ENCODE results near the gene NGFR. TPM values are rescaled to one million over a fixed set of nuclear protein-coding genes. Genes with fewer than 3 reads are reported as not detected.

Gene NGFR
- total and polyA plus RNA-seq, 9 of the 15 experiments (the other 6 are each of a cell fraction or from before 2014, with no cell fraction given) = 0.07 to 0.23 (median 0.13) TPM; not detected in 4

DNA sequence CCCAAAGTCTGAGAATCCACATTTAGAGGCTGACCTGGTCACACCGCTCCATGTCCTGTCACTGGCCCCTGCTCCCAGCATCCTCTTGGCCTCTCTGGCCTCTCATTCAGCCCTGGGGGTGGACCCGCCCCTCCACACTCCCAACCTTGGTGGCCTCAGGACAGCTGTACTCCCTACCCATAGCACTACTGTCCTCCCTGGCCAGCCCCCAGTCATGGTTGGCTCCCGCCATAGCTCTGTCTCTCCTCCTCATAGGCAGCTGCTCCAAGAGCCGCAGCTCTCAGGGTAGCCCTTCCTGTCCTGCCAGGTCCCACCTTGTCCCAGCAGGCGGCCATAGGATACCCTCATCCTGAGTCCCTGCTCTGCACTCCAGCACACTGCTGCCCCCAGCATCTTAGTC lies 42.4 kb upstream of the NGFR start (continued):
- TF ChIP-seq NONO (IDR thresholded peaks at IDR 0.05; ENCODE audit: low read depth in 2 of 2, low read length in 1 of 2) (no peak), POLR2B (IDR thresholded peaks at IDR 0.05; ENCODE audit: low read depth, partially characterized antibody) (no peak), PHB2 (IDR thresholded peaks at IDR 0.05; ENCODE audit: low read depth) (no peak), NCOA4 (IDR thresholded peaks at IDR 0.05; ENCODE audit: partially characterized antibody) (no peak)
- TF ChIP-seq, protein P1, sequence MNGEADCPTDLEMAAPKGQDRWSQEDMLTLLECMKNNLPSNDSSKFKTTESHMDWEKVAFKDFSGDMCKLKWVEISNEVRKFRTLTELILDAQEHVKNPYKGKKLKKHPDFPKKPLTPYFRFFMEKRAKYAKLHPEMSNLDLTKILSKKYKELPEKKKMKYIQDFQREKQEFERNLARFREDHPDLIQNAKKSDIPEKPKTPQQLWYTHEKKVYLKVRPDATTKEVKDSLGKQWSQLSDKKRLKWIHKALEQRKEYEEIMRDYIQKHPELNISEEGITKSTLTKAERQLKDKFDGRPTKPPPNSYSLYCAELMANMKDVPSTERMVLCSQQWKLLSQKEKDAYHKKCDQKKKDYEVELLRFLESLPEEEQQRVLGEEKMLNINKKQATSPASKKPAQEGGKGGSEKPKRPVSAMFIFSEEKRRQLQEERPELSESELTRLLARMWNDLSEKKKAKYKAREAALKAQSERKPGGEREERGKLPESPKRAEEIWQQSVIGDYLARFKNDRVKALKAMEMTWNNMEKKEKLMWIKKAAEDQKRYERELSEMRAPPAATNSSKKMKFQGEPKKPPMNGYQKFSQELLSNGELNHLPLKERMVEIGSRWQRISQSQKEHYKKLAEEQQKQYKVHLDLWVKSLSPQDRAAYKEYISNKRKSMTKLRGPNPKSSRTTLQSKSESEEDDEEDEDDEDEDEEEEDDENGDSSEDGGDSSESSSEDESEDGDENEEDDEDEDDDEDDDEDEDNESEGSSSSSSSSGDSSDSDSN (IDR thresholded peaks at IDR 0.05; ENCODE audit: borderline replicate concordance in 1 of 2, low read depth in 2 of 2, low read length in 2 of 2) = no peak

DNA sequence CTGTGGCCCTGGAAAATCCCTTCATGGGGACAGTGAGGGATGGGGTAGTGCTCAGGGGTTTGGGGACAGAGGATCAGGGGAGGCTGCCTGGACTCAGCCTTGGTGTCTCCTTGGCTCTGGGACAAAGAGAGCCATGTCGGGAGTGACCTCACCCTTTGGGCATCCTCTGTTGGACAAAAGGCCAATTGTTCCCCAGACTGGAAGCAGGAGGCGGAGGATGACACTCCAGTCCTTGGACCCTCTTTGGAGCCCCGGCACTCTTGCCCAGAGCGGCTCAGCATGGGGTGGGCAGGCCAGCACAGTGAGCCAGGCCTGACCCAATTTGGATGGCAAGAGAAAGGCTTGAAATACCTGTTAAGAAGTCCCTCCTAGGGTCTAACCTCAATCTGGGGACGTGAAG lies 41.0 kb upstream of the NGFR start:
- Histone ChIP-seq H3K27ac (ENCODE audit: extremely low read depth, low read depth, low read length) (no peak overlapping the region), H3K4me3 (no peak overlapping the region), H3K79me2 (ENCODE audit: control insufficient read depth, insufficient read depth, low read length) (no peaks in the 10 kb centered on the region), H3K4me1 (replicated peaks in 1 of 2; ENCODE audit: control insufficient read depth in 2 of 2, insufficient read depth in 2 of 2, low read length in 2 of 2) (peaks cover 4 to 5% of the 10 kb centered on the region in 2 experiments; a peak in 3 of 5 replicates), H3K4me2 (ENCODE audit: insufficient read depth, low read length) (no peak overlapping the region), H2AFZ (ENCODE audit: low read depth, low read length) (no peak overlapping the region), H3K9me3 (replicated peaks; ENCODE audit: control insufficient read depth, insufficient read depth, low read depth, low read length) (no peaks in the 10 kb centered on the region), H3K9ac (ENCODE audit: insufficient read depth in 1 of 2, low read depth in 2 of 2, low read length in 2 of 2) (no peak overlapping the region), H3K27me3 (ENCODE audit: control insufficient read depth in 2 of 2, insufficient read depth in 2 of 2, low read length in 2 of 2) (peaks cover 35 to 49% of the 10 kb centered on the region in 2 experiments), H4K20me1 (replicated peaks; ENCODE audit: control insufficient read depth, insufficient read depth, low read length) (no peaks in the 10 kb centered on the region), H3K9me1 (ENCODE audit: control insufficient read depth, insufficient read depth, low read length) (no peaks in the 10 kb centered on the region), H3K36me3 (ENCODE audit: control insufficient read depth, insufficient read depth, low read length) (no peaks in the 10 kb centered on the region)
- CTCF ChIA-PET (ENCODE audit: low intra/inter-chr PET ratio) = no interaction called here
- no TSS peak for BruUV-seq (replicated peaks)
- in situ Hi-C loops (cut with MboI) (no loop called here), intact Hi-C loops (cut with micrococcal nuclease) (no loop called here)
- DNase-seq (ENCODE audit: extremely low read depth in 1 of 4, low spot score in 3 of 4) = no peak
- WGBS (ENCODE audit: insufficient coverage, low coverage, missing lambda C conversion rate) = 0% methylated on average over 5 of the region's 5 CpGs
- ATAC-seq = no peak
- POLR2A ChIA-PET = interaction anchor here (0.9 to 1.3 kb wide), 4 partner anchors 11 to 29 kb away, joined by 3 to 5 read pairs (median 4); no protein-coding TSS in a partner anchor
- no peak for FAIRE-seq
- TF ChIP-seq PRPF4 (IDR thresholded peaks at IDR 0.05; ENCODE audit: insufficient read depth, low read depth, low read length, poor library complexity, severe bottlenecking) (no peak), ZNF57 (CRISPR knock-in tag; IDR thresholded peaks at IDR 0.05) (no peak), ZNF449 (CRISPR knock-in tag; IDR thresholded peaks at IDR 0.05) (no peak), RBM17 (IDR thresholded peaks at IDR 0.05; ENCODE audit: borderline replicate concordance, low read depth, low read length) (no peak), PYGO2 (tag; IDR thresholded peaks at IDR 0.05) (no peak), FOXP4 (CRISPR knock-in tag; IDR thresholded peaks at IDR 0.05; ENCODE audit: borderline replicate concordance) (no peak), ZBTB2 (IDR thresholded peaks at IDR 0.05) (no peak)
- TF ChIP-seq, protein P2, sequence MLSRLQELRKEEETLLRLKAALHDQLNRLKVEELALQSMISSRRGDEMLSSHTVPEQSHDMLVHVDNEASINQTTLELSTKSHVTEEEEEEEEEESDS (CRISPR knock-in tag; IDR thresholded peaks at IDR 0.05) = no peak
